Measurements from ENCODE around the gene SREBF1. TPM values are rescaled to one million over a fixed set of nuclear protein-coding genes. Genes with fewer than 3 reads are reported as not detected.

SREBF1 gene
- total and polyA plus RNA-seq, 2 of the 8 experiments (the other 6 are each of a cell fraction or from before 2014, with no cell fraction given), result 28.6 to 70.8 TPM

- TF ChIP-seq TAF7 (optimal IDR thresholded peaks at IDR 0.05; ENCODE audit: borderline replicate concordance, low read depth, low read length) (no peak), TCF12 (IDR thresholded peaks at IDR 0.05; ENCODE audit: low read depth, low read length) (no peak), KDM4A (IDR thresholded peaks at IDR 0.05; ENCODE audit: low read depth, low read length, severe bottlenecking) (no peak), RNF2 (IDR thresholded peaks at IDR 0.05; ENCODE audit: borderline replicate concordance, low read depth, low read length, missing control alignments, poor library complexity, severe bottlenecking) (no peak), RFX5 (IDR thresholded peaks at IDR 0.05; ENCODE audit: borderline replicate concordance, low read depth, low read length) (no peak), POLR2A (IDR thresholded peaks at IDR 0.05; ENCODE audit: control extremely low read depth in 1 of 2, low read depth in 2 of 2, low read length in 2 of 2) (no peak), EGR1 (IDR thresholded peaks at IDR 0.05; ENCODE audit: borderline replicate concordance, low read depth, low read length) (no peak), GABPA (IDR thresholded peaks at IDR 0.05; ENCODE audit: borderline replicate concordance, insufficient read depth, low read length) (no peak), CBX5 (IDR thresholded peaks at IDR 0.05; ENCODE audit: low read depth, low read length) (no peak), BCL11A (IDR thresholded peaks at IDR 0.05; ENCODE audit: low read depth in 2 of 2, low read length in 2 of 2) (no peak), SP4 (IDR thresholded peaks at IDR 0.05; ENCODE audit: low read length) (no peak)
Measured at GRCh38 chr17:17820463-17821158, 16.2 kb downstream of the SREBF1 start (continued).
